IPS-15b (cell line): ENCODE results near the gene ILK.

Source experiments
- H3K27me3 ChIP-seq: one replicate; pipeline ENCODE4 v1.6.1; 2013; ENCODE audit warnings: low read length; ENCODE audit not compliant: control insufficient read depth, insufficient read depth
- H3K36me3 ChIP-seq: one replicate; pipeline ENCODE4 v1.6.1; 2013; ENCODE audit warnings: low read length; ENCODE audit not compliant: control insufficient read depth, insufficient read depth
- H3K4me1 ChIP-seq: one replicate; pipeline ENCODE4 v1.6.1; 2013; ENCODE audit warnings: mild to moderate bottlenecking, low read length; ENCODE audit not compliant: control insufficient read depth, insufficient read depth
- H3K4me3 ChIP-seq: one replicate; pipeline ENCODE4 v1.5.1; 2013; ENCODE audit warnings: low read depth, low read length
- H3K9ac ChIP-seq: one replicate; pipeline ENCODE4 v1.6.1; 2013; ENCODE audit warnings: low read depth, mild to moderate bottlenecking, low read length
- H3K9me3 ChIP-seq: one replicate; pipeline ENCODE4 v1.6.1; 2013; ENCODE audit warnings: mild to moderate bottlenecking, low read length; ENCODE audit not compliant: control insufficient read depth, insufficient read depth

The ILK gene

DNA sequence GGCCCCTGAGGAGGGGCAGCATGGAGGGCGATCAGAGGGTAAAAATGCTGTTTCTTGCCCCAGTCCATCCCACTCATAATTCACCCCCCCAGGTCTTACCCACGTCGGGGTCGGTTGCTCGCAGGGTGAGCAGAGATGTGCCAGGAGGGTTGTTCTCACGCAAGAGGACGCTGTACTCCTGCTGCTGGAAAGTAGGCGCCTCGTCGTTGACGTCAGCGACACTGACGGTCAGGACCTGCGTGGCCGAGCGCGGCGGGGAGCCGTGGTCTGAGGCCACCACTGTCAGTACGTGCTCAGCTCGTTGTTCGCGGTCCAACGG is 26.0 kb downstream of the ILK start:
- peaks cover 33% of the 10 kb centered on the region for H3K27me3 ChIP-seq
- H3K4me1 ChIP-seq = no peaks in the 10 kb centered on the region
- H3K36me3 ChIP-seq = peaks cover 12% of the 10 kb centered on the region
- peak overlapping the region; percentile 56 for H3K4me3 ChIP-seq
- H3K9ac ChIP-seq = no peak overlapping the region
- no peaks in the 10 kb centered on the region for H3K9me3 ChIP-seq

DNA sequence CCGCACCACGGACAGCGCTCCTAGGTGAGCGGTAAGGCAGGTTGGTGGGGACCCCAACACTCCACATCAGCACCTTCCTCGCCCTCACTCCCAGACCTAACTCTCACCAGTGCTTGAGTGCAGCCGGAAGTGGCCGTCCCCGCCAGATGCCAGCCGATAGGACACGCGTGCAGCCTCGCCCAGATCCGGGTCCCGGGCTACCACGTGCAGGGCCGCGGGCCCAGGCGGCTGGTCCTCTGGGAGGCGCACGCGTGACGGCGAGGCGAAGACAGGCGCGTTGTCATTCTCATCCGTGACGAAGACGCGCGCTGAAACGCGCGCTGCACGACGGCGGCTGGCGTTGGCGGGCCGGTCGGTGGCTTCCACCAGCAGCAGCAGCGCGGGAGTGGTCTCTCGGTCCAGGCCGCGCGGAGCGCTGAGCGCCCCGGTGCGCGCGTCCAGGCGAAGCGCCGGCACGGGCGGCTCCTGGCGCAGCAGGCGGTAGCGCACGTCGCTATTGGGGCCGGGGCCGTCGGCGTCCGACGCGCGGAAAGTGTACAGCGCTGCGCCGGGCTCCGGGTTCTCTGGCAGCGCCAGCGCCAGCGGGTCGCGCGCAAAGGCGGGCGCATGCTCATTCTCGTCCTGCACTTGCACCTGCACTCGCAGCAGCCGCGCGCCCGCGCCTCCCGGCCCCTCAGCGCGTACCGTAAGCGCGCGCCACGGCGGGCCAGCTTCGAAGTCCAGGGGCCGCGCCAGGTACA is 26.5 kb downstream of the ILK start:
- Histone ChIP-seq H3K9me3 (no peaks in the 10 kb centered on the region), H3K4me1 (no peaks in the 10 kb centered on the region), H3K27me3 (peaks cover 33% of the 10 kb centered on the region), H3K36me3 (peaks cover 11% of the 10 kb centered on the region), H3K9ac (no peak overlapping the region), H3K4me3 (peak overlapping the region; percentile 56)

DNA sequence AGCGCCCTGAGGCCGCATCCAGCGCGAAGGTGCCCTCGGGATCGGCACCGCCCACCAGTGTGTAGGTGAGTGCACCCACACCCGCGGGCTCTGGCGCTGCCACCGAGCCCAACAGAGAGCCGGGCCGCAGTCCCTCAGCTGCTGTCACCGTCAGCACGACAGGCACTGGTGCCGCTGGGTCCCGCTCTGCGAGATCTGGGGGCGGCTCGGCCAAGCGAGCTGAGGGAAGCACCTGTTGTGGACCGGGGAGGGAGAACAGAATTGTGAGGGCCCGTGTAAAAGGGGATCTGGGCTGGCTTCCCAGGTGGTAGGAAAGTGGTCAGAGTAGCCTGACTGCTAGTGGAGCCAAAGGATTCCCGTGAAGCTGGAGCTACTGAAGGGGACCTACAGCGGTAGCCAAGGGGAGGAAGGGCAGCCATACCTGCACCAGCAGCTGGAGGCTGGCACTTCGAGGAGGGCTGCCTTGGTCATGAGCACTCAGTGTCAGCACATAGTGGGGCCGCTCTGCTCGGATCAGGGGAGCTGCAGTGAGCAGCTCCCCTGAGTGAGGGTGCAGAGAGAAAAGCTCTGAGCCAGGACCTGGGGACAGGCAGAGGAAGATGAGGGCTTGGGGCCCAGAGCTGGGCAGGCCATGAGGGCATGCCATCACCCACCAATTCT is 27.2 kb downstream of the ILK start:
- no peak overlapping the region for H3K9ac ChIP-seq
- H3K36me3 ChIP-seq = peaks cover 4% of the 10 kb centered on the region
- peak overlapping the region; percentile 56 for H3K4me3 ChIP-seq
- H3K27me3 ChIP-seq = peaks cover 33% of the 10 kb centered on the region
- no peaks in the 10 kb centered on the region for H3K9me3 ChIP-seq
- no peaks in the 10 kb centered on the region for H3K4me1 ChIP-seq

DNA sequence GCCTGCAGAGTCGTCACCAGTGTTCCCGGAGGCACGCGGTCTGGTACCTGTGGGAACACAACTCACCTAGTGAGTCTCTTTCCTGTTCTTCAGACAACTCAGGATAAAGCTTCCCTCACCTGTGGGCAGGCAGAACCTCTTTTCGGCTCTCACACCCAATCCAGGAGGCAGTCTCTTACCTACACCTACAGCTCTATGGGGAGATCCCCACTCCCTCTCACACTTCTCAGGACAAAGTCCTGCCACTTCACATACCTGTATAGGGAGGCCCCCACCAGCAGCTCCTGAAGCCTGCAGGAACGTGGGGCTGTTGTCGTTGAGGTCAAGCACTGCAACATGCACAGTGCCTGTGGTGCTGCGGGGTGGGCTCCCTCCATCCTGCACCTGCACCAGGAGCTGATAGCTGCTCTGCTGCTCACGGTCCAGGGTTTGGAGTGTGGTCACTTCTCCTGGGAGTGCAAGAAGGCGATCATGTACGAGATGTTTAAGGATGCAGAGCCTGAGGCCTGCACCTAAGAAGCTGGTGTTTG is 27.9 kb downstream of the ILK start:
- H3K9ac ChIP-seq = no peak overlapping the region
- peaks cover 4% of the 10 kb centered on the region for H3K36me3 ChIP-seq
- H3K9me3 ChIP-seq = no peaks in the 10 kb centered on the region
- peaks cover 33% of the 10 kb centered on the region for H3K27me3 ChIP-seq
- H3K4me3 ChIP-seq = no peak overlapping the region
- H3K4me1 ChIP-seq = no peaks in the 10 kb centered on the region

DNA sequence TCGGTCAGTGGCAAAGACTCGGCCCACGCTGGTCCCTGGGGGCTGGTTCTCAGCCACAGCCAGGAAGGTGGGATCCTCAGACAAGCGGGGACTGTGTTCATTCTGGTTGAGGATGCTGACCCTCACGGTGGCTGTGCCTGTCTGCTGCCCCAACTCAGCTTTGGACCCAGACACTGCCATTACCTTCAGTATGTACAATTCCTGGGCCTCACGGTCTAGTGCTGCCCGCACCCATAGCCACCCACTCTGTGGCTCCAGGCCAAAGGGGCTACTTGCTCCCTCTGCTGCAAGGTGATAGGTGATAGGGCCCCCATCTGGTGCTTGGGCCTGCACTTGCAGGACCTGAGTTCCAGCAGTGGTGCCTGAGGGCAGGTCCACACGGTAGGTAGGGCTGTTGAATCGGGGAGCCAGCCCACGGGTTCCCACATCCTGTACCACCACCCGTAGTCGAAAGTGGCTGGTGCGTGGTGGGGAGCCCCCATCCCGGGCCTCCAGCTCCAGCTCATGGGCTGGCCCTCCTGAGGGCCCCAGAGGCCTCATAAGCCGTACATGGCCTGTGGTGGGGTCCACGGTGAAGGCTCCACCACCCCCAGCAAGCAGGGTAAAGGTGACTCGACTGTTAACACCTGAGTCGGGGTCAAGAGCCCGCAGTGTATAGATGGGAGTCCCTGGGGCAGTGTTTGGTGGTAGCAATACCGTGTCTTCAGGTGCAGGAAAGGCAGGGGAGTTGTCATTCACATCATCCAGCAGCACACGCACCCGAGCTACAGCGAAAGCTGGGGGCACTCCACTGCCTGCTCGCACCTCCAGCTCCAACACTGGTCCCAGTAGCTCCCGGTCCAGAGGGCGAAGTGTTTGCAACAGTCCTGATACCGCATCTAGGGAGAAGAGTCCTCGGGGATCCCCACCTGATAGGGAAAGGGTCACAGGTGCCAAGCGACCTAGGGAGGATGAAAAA is 28.8 kb downstream of the ILK start:
- Histone ChIP-seq H3K9me3 (no peaks in the 10 kb centered on the region), H3K36me3 (peaks cover under 1% of the 10 kb centered on the region), H3K27me3 (peaks cover 33% of the 10 kb centered on the region), H3K4me3 (no peak overlapping the region), H3K4me1 (no peaks in the 10 kb centered on the region), H3K9ac (no peak overlapping the region)

DNA sequence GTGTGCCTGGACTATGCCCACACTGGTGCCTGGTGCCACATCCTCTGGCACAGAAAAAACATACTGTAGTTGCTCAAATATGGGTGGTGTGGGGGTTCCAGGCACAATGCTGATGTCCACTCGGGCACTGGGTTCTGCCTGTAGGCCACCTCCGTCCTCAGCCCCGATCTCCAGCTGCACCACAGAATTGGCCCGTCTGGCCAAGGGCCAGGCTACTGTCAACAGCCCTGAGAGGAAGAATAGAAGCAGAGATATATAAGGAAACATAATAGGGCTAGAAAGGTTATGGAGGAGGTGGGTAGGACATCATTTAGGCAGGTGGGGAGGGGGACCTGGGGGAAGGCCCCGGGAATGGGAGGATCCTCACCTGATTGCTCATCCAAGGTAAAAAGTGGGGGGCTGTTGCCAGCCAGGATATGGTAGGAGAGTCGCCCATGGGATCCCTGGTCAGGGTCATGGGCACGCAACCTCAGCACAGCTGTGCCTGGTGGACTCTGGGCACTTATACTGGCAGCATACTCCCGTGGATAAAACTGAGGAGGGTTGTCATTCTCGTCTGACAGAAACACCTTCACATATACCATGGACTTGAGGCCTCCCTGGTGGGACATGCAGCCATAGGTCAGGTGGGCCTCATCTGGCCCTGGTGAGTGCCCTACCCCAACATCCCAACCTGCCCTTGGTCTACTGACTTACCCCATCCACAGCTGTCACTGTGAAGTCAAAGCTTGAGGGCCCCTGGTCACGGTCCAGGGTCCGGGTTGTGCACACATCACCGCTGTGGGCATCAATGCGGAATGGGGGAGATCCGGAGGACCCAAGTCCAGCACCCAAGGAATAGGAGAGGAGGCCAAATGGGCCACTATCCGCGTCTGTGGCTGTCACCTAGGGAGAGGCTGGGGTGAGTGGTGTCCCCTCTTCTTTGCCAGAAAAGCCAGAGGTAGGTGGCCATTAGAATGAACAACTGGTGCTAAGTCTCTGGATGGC is 30.1 kb downstream of the ILK start:
- H3K27me3 ChIP-seq = peaks cover 33% of the 10 kb centered on the region
- no peaks in the 10 kb centered on the region for H3K4me1 ChIP-seq
- H3K9ac ChIP-seq = no peak overlapping the region
- H3K4me3 ChIP-seq = no peak overlapping the region
- no peaks in the 10 kb centered on the region for H3K36me3 ChIP-seq
- no peaks in the 10 kb centered on the region for H3K9me3 ChIP-seq

DNA sequence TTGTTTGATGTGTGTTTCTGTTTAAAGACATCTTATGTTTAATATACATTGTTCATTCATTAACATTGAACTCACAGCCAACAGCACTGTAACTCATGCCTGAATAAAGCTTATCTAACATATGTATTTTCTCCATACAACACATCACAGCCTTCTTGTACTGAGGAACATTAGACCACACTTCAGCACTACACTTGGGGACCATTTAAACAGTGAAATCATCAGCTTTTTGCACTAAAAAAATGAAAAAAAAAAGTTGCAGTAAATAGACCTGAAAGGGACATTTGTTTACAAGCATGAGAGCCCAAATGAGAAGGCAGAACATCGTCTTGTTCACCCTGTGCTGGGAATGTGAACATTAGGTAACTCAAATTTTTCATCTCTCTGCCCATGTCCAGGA is 31.0 kb downstream of the ILK start:
- Histone ChIP-seq H3K4me1 (no peaks in the 10 kb centered on the region), H3K27me3 (peaks cover 25% of the 10 kb centered on the region), H3K36me3 (no peaks in the 10 kb centered on the region), H3K9ac (no peak overlapping the region), H3K9me3 (no peaks in the 10 kb centered on the region), H3K4me3 (no peak overlapping the region)

DNA sequence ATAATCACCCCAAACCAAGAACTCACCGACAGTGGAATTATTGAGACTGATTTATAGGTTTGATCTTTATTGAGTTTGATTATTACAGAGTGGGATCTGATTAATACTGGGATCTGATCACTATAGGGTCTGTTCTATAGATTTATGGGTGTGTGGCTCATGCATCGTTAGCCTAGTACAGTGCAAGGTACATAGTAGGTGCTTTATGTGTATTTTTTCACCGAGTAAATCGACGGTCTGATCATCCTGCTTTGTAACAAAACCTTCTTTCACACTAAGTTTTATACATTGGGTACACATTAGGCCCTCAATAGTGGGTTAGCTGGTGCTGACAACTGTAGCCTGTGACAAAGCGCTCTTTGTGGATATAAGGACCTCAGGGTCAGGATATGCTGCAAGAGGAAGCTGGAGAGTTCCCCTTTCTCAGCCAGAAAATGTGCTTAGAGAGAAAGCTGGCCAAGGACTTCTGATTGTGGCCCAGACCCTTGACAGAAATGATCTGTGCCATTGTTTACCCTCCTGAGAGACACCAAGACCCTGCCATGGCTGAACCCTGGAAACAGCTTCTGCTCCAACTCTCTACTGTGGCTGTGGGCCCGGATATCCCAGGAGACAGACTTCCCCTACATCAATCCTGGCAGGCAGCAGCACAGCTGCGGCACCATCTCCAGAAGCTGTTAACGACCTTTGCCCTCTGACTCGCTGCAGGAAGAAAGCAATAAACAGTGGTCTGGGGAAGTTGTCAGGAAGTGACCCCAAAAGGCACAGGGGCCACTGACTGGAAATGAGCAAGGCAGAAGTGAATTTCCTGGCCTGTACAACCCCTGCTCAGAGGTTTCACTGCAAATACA is 31.7 kb downstream of the ILK start:
- peaks cover 17% of the 10 kb centered on the region for H3K27me3 ChIP-seq
- H3K4me1 ChIP-seq = no peaks in the 10 kb centered on the region
- no peaks in the 10 kb centered on the region for H3K9me3 ChIP-seq
- no peak overlapping the region for H3K4me3 ChIP-seq
- H3K36me3 ChIP-seq = no peaks in the 10 kb centered on the region
- no peak overlapping the region for H3K9ac ChIP-seq

DNA sequence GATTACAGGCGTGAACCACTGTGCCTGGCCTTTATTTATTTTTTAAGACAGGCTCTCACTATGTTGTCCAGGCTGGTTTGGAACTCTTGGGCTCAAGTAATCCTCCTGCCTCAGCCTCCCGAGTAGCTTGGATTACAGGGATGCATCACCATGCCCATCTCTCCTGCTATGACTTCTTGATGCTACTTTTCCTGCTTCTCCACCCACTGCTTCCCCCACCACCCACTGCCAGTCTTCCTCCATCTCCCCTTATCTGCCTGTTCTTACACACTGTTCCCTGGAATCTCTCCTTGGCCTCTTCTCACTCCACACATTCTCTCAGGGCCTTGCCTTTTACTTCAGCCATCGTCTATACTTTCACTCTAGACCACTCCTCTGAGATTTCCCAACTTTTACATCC is 32.9 kb downstream of the ILK start:
- H3K9me3 ChIP-seq = no peaks in the 10 kb centered on the region
- no peak overlapping the region for H3K4me3 ChIP-seq
- H3K4me1 ChIP-seq = no peaks in the 10 kb centered on the region
- H3K36me3 ChIP-seq = no peaks in the 10 kb centered on the region
- H3K27me3 ChIP-seq = peaks cover 8% of the 10 kb centered on the region
- no peak overlapping the region for H3K9ac ChIP-seq

DNA sequence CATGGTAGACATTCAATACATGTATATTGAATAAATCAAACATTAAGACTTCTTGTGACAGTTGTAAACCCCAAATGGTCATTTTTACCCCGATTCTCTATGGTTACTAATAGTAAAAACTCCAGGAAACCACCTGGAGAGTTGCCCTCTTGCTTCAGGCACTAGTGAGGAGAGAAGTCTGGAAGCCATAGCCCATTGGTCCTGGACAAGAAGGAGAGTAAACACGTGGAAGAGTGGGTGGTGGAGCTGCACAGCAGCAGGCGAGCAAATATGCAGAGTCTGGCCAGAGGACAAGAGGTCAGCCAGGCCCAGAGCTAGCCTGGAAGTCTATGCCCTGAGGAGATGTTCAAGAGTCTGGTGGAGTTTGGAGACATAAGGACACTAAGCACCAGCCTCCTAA is 34.3 kb downstream of the ILK start:
- no peaks in the 10 kb centered on the region for H3K9me3 ChIP-seq
- H3K27me3 ChIP-seq = no peaks in the 10 kb centered on the region
- no peak overlapping the region for H3K4me3 ChIP-seq
- no peaks in the 10 kb centered on the region for H3K4me1 ChIP-seq
- H3K9ac ChIP-seq = no peak overlapping the region
- H3K36me3 ChIP-seq = no peaks in the 10 kb centered on the region
